Right lobe of liver (tissue), 6 donors: Measurements from ENCODE around the gene CDIP1. TPM values are rescaled to one million over a fixed set of nuclear protein-coding genes. Genes with fewer than 3 reads are reported as not detected.

Experiments used
- ATAC-seq, 4 donors: fragments of 200-7000 bp; cut with Tn5 transposase; one replicate each; pipeline ENCODE4 v1.9.1; 2020; ENCODE audit warnings: mild to moderate bottlenecking in 4 of 4, moderate library complexity in 4 of 4
- DNase-seq, 3 donors: peaks; one replicate each; pipeline ENCODE4 v3.0.0-alpha.2; 2020
- H3K27ac ChIP-seq, 3 donors: fragments of 200-600 bp; one replicate each; pipeline ENCODE4 v1.8.0; 2022
- H3K27me3 ChIP-seq, 2 donors: fragments of 200-600 bp; one replicate each; pipeline ENCODE4 v1.8.0; 2022
- H3K36me3 ChIP-seq, 4 donors: fragments of 200-600 bp; sonication (generic) in 1 of 4; one replicate each; pipeline versions ENCODE4 v1.5.1 to v1.8.0; 2017 to 2022; ENCODE audit warnings: control low read depth in 1 of 4
- H3K4me1 ChIP-seq, 4 donors: fragments of 200-600 bp; sonication (generic) in 1 of 4; one replicate each; pipeline versions ENCODE4 v1.5.1 to v1.8.0; 2017 to 2022; ENCODE audit warnings: control low read depth in 1 of 4
- H3K4me3 ChIP-seq, 3 donors: fragments of 200-600 bp; one replicate each; pipeline ENCODE4 v1.8.0; 2022
- H3K9me3 ChIP-seq, 4 donors: fragments of 200-600 bp; sonication (generic) in 1 of 4; one replicate each; pipeline versions ENCODE4 v1.5.1 to v1.8.0; 2017 to 2022; ENCODE audit warnings: control low read depth in 1 of 4
- POLR2A ChIP-seq: fragments of 450-650 bp; IDR thresholded peaks from one replicate; pipeline ENCODE4 v1.6.1; 2017; ENCODE audit warnings: antibody characterized with exemption, mild to moderate bottlenecking
- WGBS: methylation state at CpG from one replicate; pipeline ENCODE4 v1.1.6; 2018; ENCODE audit warnings: low coverage, low lambda C conversion rate; ENCODE audit not compliant: insufficient coverage; ENCODE audit errors: missing lambda C conversion rate; 5-methylcytosine and 5-hydroxymethylcytosine counted together
- intact Hi-C, 2 donors: fragments of 100-400 bp; cut with DNase I; formaldehyde crosslinking; loops; one replicate each; pipeline versions ENCODE4 v1.11.2 to v1.14.1; 2022
- total RNA-seq, 6 experiments: library from RNA; depleted of rRNA in 2 of 6; stranded (reverse); fragments of >200 nt in 2 of 6; fragmentation: NEBNext Ultra II Directional in 3 of 6; extraction: Animal tissue kit (Norgen Biotek cat#: 25700) in 3 of 6; gene quantifications; one replicate each; pipeline versions ENCODE4 v1.1.0 to v1.2.4, GENCODE V29; 2016 to 2023
- TF ChIP-seq, protein P1 (sequence below), 4 donors: fragments of 200-600 bp in 3 of 4; fragments of 450-650 bp in 1 of 4; IDR thresholded peaks; one replicate each; pipeline versions ENCODE4 v1.5.1 to v1.8.0; 2016 to 2022; ENCODE audit warnings: antibody characterized with exemption in 4 of 4, mild to moderate bottlenecking in 2 of 4
- donor health status: DM: no; HTN: yes; CAD: no.
- donor health status: DM: no; HTN: no; CAD: no.
- donor health status: DM: no; HTN: no; CAD: no.
- donor health status: DM: no; HTN: yes; CAD: no.
- donor health status: DM: no; HTN: yes; CAD: no.

The CDIP1 gene
- total RNA-seq, 6 experiments from 2014 or later, result 15.7 to 23.2 (median 18.4) TPM

DNA sequence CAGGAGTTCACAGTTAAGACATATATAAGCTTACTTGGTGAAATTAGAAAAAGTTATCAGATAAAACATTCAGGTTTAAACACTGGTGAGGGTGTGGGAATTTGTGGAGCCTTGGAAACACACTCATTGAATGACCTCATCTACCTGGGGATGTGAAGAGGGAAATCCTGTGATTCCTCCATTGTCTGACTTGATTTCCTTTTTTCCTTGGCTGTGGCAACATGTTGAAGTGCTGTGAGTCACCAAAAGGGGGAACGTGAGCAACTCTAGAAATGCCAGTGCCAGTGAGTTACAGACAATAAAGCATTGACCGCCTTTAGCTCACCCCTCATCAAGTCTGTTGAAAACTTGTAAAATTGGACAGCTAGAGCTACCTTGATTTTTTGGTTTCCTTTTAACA is 60.6 kb downstream of the CDIP1 start:
- ATAC-seq, result no peak
- Histone ChIP-seq H3K27ac (no peak overlapping the region), H3K36me3 (no peaks in the 10 kb centered on the region), H3K4me3 (no peak overlapping the region), H3K27me3 (no peaks in the 10 kb centered on the region), H3K9me3 (no peaks in the 10 kb centered on the region), H3K4me1 (peaks cover 0 to 23% (median 10%) of the 10 kb centered on the region in 4 donors)
- 69% methylated on average over 2 of the region's 2 CpGs for WGBS
- intact Hi-C loops, result no loop called here
- TF ChIP-seq, protein P1, sequence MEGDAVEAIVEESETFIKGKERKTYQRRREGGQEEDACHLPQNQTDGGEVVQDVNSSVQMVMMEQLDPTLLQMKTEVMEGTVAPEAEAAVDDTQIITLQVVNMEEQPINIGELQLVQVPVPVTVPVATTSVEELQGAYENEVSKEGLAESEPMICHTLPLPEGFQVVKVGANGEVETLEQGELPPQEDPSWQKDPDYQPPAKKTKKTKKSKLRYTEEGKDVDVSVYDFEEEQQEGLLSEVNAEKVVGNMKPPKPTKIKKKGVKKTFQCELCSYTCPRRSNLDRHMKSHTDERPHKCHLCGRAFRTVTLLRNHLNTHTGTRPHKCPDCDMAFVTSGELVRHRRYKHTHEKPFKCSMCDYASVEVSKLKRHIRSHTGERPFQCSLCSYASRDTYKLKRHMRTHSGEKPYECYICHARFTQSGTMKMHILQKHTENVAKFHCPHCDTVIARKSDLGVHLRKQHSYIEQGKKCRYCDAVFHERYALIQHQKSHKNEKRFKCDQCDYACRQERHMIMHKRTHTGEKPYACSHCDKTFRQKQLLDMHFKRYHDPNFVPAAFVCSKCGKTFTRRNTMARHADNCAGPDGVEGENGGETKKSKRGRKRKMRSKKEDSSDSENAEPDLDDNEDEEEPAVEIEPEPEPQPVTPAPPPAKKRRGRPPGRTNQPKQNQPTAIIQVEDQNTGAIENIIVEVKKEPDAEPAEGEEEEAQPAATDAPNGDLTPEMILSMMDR (IDR thresholded peaks at IDR 0.05), result peak in 1 of 4 donors; percentile 18
- no peak for TF ChIP-seq POLR2A
- DNase-seq, result no peak

DNA sequence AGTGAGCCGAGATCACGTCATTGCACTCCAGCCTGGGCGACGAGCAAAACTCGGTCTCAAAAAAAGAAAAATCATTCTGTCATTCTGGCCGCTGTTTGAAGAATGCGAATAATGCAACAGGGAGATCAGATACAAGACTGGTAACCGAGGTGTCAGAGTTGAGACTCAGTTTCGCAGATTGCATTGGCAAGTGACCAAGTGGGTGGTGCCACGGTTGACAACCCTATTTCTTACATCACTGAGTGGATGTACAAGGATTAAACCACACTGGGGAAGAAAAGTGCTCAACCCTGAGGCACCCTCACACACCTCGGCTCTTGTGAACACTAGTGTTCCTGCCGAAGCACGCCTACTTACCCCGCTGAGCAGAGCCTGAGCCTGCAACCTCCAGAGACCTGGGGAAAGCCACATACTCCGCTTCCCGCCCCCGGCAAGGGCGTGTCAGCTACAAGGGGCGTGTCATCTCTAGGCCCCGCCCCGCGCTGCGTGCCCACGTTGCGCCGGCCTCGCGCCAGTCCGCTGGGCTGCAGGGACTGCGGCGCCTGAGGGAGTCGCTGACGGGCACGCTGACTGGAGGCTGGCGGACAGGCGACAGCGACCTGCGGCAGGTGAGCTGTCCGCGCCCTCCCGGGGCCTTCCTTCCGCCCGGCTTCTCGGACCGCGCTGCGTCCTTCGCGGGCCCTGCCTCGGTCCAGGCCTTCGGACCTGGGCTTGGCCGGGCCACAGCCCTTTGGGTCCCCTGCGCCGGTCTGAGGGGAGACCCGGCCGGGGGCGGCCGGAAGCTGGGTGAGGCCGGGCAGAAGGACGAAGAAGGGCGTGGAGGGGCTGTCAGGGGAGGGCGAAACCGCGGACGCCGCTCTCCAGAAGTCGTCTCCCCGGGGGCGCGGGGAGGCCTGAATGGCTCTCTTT is 62.4 kb downstream of the CDIP1 start, which contains the start of gene HMOX2:
Gene HMOX2, plus strand, starts transcription at position 519 of the 909 bp plus-strand sequence. CDS start 29,127 bp downstream, outside the sequence.
- Histone ChIP-seq H3K27ac (peak within 1 kb of the TSS; percentile 73 to 91 (median 81)), H3K4me1 (peaks cover 0 to 23% (median 10%) of the 10 kb centered on the region in 4 donors), H3K4me3 (peak within 1 kb of the TSS; percentile 88 to 100 (median 94)), H3K9me3 (no peaks in the 10 kb centered on the region), H3K27me3 (no peaks in the 10 kb centered on the region), H3K36me3 (no peaks in the 10 kb centered on the region)
- peak; percentile 95 to 97 (median 96) for DNase-seq
- peak; percentile 90 to 96 (median 94) for ATAC-seq
- TF ChIP-seq, protein P1 (IDR thresholded peaks at IDR 0.05), result peak in 3 of 4 donors; percentile 31 to 58 (median 45)
- TF ChIP-seq POLR2A, result peak; percentile 99
- WGBS, result 34% methylated on average over 17 of the region's 70 CpGs
- intact Hi-C loops, result no loop called here

DNA sequence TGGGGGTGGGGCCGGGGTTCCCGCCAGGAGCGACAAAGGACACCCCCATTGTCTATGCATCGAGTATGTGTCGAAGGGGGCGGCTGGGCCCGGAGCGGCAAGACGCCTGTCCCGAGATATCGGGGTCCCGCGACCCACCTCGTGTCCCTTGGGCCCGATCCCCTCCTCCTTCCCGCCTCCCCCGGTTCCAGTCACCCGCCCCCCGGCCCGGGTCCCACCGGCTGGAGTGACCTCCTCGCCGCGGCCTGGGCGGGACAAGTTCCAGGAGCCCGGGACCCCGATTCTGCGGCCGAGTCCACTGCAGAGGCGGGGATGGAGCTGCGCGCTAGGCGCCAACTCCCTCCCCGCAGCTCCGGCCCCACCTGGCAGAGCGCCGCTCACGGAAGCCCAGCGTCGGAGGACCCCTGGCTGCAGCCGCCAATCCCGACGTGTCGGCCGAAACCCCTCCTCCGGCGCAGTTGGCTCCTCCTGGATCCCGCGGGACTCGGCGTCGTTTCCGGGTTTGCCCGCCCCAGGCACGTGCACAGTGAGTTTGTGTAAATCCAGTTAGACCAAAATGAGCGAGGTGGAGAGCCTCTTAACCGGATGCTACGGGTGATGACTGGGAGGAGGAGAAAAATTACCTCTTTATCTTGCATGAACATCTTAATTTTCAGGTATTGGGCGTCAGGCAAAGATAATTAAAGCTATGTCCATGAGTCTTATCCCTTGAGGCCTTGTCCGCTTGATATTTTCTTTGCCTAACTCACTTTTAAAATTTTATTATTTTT is 64.2 kb downstream of the CDIP1 start, which contains the start of gene NMRAL1:
Gene NMRAL1, minus strand, starts transcription at position 434 of the 770 bp plus-strand sequence. CDS start 493 bp downstream, outside the sequence.
- peak; percentile 49 to 71 (median 66) for ATAC-seq
- Histone ChIP-seq H3K4me1 (peaks cover 0 to 23% (median 10%) of the 10 kb centered on the region in 4 donors), H3K36me3 (peaks cover 0 to 5% (median 0%) of the 10 kb centered on the region in 4 donors), H3K27ac (peak within 1 kb of the TSS; percentile 42 to 82 (median 69)), H3K9me3 (no peaks in the 10 kb centered on the region), H3K4me3 (peak within 1 kb of the TSS; percentile 44 to 90 (median 69)), H3K27me3 (no peaks in the 10 kb centered on the region)
- TF ChIP-seq, protein P1 (IDR thresholded peaks at IDR 0.05), result no peak
- TF ChIP-seq POLR2A, result peak; percentile 73
- peak; percentile 89 to 91 (median 91) for DNase-seq
- WGBS, result 11% methylated on average over 10 of the region's 60 CpGs
- intact Hi-C loops, result no loop called here

DNA sequence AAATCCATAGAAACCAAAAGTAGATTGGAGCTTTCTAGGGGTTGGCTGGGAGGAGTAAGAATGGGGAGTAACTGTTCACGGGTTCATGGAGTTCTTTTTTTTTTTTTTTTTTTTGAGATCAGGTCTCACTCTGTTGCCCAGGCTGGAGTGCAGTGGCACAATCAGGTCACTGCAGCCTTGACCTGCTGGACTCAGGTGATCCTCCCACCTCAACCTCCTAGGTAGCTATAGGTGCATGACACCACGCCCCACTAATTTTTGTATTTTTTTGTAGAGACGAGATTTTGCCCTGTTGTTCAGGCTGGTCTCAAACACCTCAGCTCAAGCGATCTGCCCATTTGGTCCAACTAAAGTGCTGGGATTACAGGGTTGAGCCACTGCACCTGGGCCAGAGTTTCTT is 65.7 kb downstream of the CDIP1 start:
- WGBS, result 32% methylated on average over 4 of the region's 4 CpGs
- Histone ChIP-seq H3K4me1 (peaks cover 0 to 21% (median 10%) of the 10 kb centered on the region in 4 donors), H3K4me3 (no peak overlapping the region), H3K27ac (peak overlapping the region in 1 of 3 donors; percentile 82), H3K27me3 (no peaks in the 10 kb centered on the region), H3K36me3 (peaks cover 0 to 10% (median 4%) of the 10 kb centered on the region in 4 donors), H3K9me3 (no peaks in the 10 kb centered on the region)
- intact Hi-C loops, result no loop called here
- no peak for TF ChIP-seq POLR2A
- TF ChIP-seq, protein P1 (IDR thresholded peaks at IDR 0.05), result no peak
- DNase-seq, result no peak
- peak in 1 of 4 donors; percentile 0 for ATAC-seq
